HG03196 (cell line): ENCODE data around the gene SHROOM3.

ENCODE experiments used
- ATAC-seq: cut with Tn5 transposase; IDR thresholded peaks from one replicate; pipeline ENCODE4 v1.9.1; 2021; ENCODE audit not compliant: unreplicated experiment

The SHROOM3 gene

GRCh38 chr4:76536373-76536689 is 101.3 kb downstream of the SHROOM3 start:
- no peak for ATAC-seq

GRCh38 chr4:76538296-76538695 is 103.3 kb downstream of the SHROOM3 start:
- no peak for ATAC-seq

- ATAC-seq, result no peak
Measured at GRCh38 chr4:76539979-76540378, 105.0 kb downstream of the SHROOM3 start.

- ATAC-seq, result no peak
Measured at GRCh38 chr4:76540486-76540885, 105.5 kb downstream of the SHROOM3 start.

GRCh38 chr4:76543378-76543777 is 108.3 kb downstream of the SHROOM3 start:
- ATAC-seq, result no peak

GRCh38 chr4:76544725-76545124 is 109.7 kb downstream of the SHROOM3 start:
- no peak for ATAC-seq

GRCh38 chr4:76545226-76545884 is 110.3 kb downstream of the SHROOM3 start:
- no peak for ATAC-seq

- ATAC-seq, result no peak
Measured at GRCh38 chr4:76546327-76546726, 111.3 kb downstream of the SHROOM3 start.

GRCh38 chr4:76546759-76547742 is 112.0 kb downstream of the SHROOM3 start:
- no peak for ATAC-seq

- no peak for ATAC-seq
Measured at GRCh38 chr4:76548704-76549103, 113.7 kb downstream of the SHROOM3 start.

- no peak for ATAC-seq
Measured at GRCh38 chr4:76549765-76550164, 114.7 kb downstream of the SHROOM3 start.

GRCh38 chr4:76550966-76551780 is 116.1 kb downstream of the SHROOM3 start:
- ATAC-seq, result no peak

GRCh38 chr4:76554630-76555029 is 119.6 kb downstream of the SHROOM3 start:
- ATAC-seq, result no peak

GRCh38 chr4:76556452-76556851 is 121.4 kb downstream of the SHROOM3 start:
- no peak for ATAC-seq

- no peak for ATAC-seq
Measured at GRCh38 chr4:76558396-76559235, 123.6 kb downstream of the SHROOM3 start.

- no peak for ATAC-seq
Measured at GRCh38 chr4:76559236-76560071, 124.4 kb downstream of the SHROOM3 start.

- no peak for ATAC-seq
Measured at GRCh38 chr4:76562161-76562560, 127.1 kb downstream of the SHROOM3 start.

GRCh38 chr4:76562836-76563453 is 127.9 kb downstream of the SHROOM3 start:
- no peak for ATAC-seq

- ATAC-seq, result no peak
Measured at GRCh38 chr4:76563454-76564122, 128.6 kb downstream of the SHROOM3 start.
